Measurements from ENCODE around the gene STAT3. TPM values are rescaled to one million over a fixed set of nuclear protein-coding genes. Genes with fewer than 3 reads are reported as not detected.
"Not testable (repeated sequence)": the region's sequence is repeated elsewhere in the genome, so short reads cannot be mapped to it uniquely, and the experiment has no call there.

Gene STAT3
- total RNA-seq, 1 experiment from 2014 or later = 60.5 TPM

GRCh38 chr17:42304187-42305030, 83.8 kb downstream of the STAT3 start:
- TF ChIP-seq EZH2 (IDR thresholded peaks at IDR 0.05; ENCODE audit: borderline replicate concordance, low read depth, low read length, poor library complexity, severe bottlenecking) (no peak), CTCF (conservative IDR thresholded peaks at IDR 0.05; ENCODE audit: low read depth, low read length) (no peak)
- no TSS peak for BruUV-seq (replicated peaks)
- CTCF ChIA-PET = no interaction called here
- H3K4me3 ChIP-seq (ENCODE audit: low read depth, low read length, poor library complexity, severe bottlenecking) = no peak overlapping the region
- no peaks in the 10 kb centered on the region for H3K9me3 ChIP-seq (ENCODE audit: low read depth, low read length, poor library complexity, severe bottlenecking)
- no peak overlapping the region for H3K27ac ChIP-seq (ENCODE audit: low read depth, low read length, poor library complexity, severe bottlenecking)
- no peaks in the 10 kb centered on the region for H3K36me3 ChIP-seq (ENCODE audit: insufficient read depth, low read length, poor library complexity, severe bottlenecking)
- no peaks in the 10 kb centered on the region for H3K4me1 ChIP-seq (ENCODE audit: insufficient read depth, low read length, poor library complexity, severe bottlenecking)
- intact Hi-C loops (cut with micrococcal nuclease; ENCODE audit: unreplicated experiment) = no loop called here
- H3K27me3 ChIP-seq (replicated peaks; ENCODE audit: insufficient read depth, low read depth, low read length, poor library complexity) = no peaks in the 10 kb centered on the region
- POLR2A ChIA-PET (ENCODE audit: low non-redundant PET) = no interaction called here
- DNase-seq (ENCODE audit: low spot score) = no peak

GRCh38 chr17:42303694-42304093, 84.5 kb downstream of the STAT3 start:
- no peaks in the 10 kb centered on the region for H3K4me1 ChIP-seq (ENCODE audit: insufficient read depth, low read length, poor library complexity, severe bottlenecking)
- no peaks in the 10 kb centered on the region for H3K27me3 ChIP-seq (replicated peaks; ENCODE audit: insufficient read depth, low read depth, low read length, poor library complexity)
- no peak overlapping the region for H3K27ac ChIP-seq (ENCODE audit: low read depth, low read length, poor library complexity, severe bottlenecking)
- ChIA-PET CTCF (no interaction called here), POLR2A (ENCODE audit: low non-redundant PET) (no interaction called here)
- no peak for TF ChIP-seq EZH2 (IDR thresholded peaks at IDR 0.05; ENCODE audit: borderline replicate concordance, low read depth, low read length, poor library complexity, severe bottlenecking)
- no peak for TF ChIP-seq CTCF (conservative IDR thresholded peaks at IDR 0.05; ENCODE audit: low read depth, low read length)
- H3K36me3 ChIP-seq (ENCODE audit: insufficient read depth, low read length, poor library complexity, severe bottlenecking) = no peaks in the 10 kb centered on the region
- no peaks in the 10 kb centered on the region for H3K9me3 ChIP-seq (ENCODE audit: low read depth, low read length, poor library complexity, severe bottlenecking)
- H3K4me3 ChIP-seq (ENCODE audit: low read depth, low read length, poor library complexity, severe bottlenecking) = no peak overlapping the region
- BruUV-seq (replicated peaks) = no TSS peak
- no peak for DNase-seq (ENCODE audit: low spot score)
- intact Hi-C loops (cut with micrococcal nuclease; ENCODE audit: unreplicated experiment) = no loop called here

DNA sequence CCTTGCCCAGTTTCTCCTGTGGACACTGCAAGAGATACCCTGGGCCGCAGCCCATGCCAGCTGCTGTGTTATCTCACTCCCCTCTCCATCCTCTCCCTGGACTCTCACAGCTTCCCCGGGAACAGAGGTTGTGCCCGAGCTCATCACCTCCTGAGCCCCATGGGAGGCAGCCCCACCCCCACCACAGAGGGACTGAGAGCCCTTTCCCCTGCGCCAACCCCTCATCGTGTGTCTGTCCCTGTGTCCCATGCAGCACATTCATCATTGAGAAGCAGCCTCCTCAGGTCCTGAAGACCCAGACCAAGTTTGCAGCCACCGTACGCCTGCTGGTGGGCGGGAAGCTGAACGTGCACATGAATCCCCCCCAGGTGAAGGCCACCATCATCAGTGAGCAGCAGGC, 87.2 kb downstream of the STAT3 start:
- intact Hi-C loops (cut with micrococcal nuclease; ENCODE audit: unreplicated experiment) = no loop called here
- CTCF ChIA-PET = no interaction called here
- Histone ChIP-seq H3K9me3 (ENCODE audit: low read depth, low read length, poor library complexity, severe bottlenecking) (no peaks in the 10 kb centered on the region), H3K36me3 (ENCODE audit: insufficient read depth, low read length, poor library complexity, severe bottlenecking) (no peaks in the 10 kb centered on the region), H3K4me3 (ENCODE audit: low read depth, low read length, poor library complexity, severe bottlenecking) (no peak overlapping the region), H3K27ac (ENCODE audit: low read depth, low read length, poor library complexity, severe bottlenecking) (no peak overlapping the region), H3K4me1 (ENCODE audit: insufficient read depth, low read length, poor library complexity, severe bottlenecking) (no peaks in the 10 kb centered on the region), H3K27me3 (replicated peaks; ENCODE audit: insufficient read depth, low read depth, low read length, poor library complexity) (no peaks in the 10 kb centered on the region)
- DNase-seq (ENCODE audit: low spot score) = no peak
- no TSS peak for BruUV-seq (replicated peaks)
- POLR2A ChIA-PET (ENCODE audit: low non-redundant PET) = no interaction called here
- TF ChIP-seq CTCF (conservative IDR thresholded peaks at IDR 0.05; ENCODE audit: low read depth, low read length) (no peak), EZH2 (IDR thresholded peaks at IDR 0.05; ENCODE audit: borderline replicate concordance, low read depth, low read length, poor library complexity, severe bottlenecking) (no peak)

DNA sequence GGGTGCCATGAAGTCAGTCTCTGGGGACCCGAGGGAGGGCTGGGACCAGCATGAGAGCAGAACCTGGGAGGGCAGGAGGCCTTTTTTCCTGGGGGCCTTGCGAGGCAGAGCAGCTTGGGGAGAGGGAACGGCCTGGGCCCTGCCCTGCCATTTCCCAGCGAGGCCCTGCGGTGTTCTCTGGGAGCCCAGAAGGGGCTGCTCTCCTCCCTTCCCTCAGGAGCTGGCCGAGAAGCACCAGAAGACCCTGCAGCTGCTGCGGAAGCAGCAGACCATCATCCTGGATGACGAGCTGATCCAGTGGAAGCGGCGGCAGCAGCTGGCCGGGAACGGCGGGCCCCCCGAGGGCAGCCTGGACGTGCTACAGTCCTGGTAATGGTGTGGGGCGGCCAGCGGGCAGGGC, 88.3 kb downstream of the STAT3 start:
- CTCF ChIA-PET; H3K4me1 ChIP-seq (ENCODE audit: insufficient read depth, low read length, poor library complexity, severe bottlenecking); BruUV-seq (replicated peaks); intact Hi-C loops (cut with micrococcal nuclease; ENCODE audit: unreplicated experiment); H3K27me3 ChIP-seq (replicated peaks; ENCODE audit: insufficient read depth, low read depth, low read length, poor library complexity); DNase-seq (ENCODE audit: low spot score); POLR2A ChIA-PET (ENCODE audit: low non-redundant PET); H3K4me3 ChIP-seq (ENCODE audit: low read depth, low read length, poor library complexity, severe bottlenecking); H3K27ac ChIP-seq (ENCODE audit: low read depth, low read length, poor library complexity, severe bottlenecking); H3K9me3 ChIP-seq (ENCODE audit: low read depth, low read length, poor library complexity, severe bottlenecking); H3K36me3 ChIP-seq (ENCODE audit: insufficient read depth, low read length, poor library complexity, severe bottlenecking): not testable (repeated sequence)

DNA sequence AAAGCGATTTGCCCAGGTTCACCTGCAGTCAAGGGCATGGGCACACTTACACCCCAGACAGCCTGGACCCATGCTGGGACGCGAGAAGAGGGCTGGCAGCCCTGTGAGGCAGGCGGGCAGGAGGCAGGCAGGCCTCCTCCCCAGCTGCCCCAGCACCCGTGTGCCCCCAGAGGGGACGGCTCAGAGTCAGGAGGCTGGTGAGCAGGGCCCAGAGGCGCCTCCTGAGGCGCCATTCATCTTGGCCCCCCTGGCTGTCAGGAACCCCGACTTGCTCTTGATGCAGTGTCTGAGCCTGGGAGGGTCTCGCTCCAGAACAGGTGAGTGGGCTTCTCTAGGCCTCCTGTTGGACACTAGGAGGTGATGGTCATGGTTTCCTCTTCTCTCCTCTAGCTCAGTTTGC, 88.9 kb downstream of the STAT3 start:
- CTCF ChIA-PET; BruUV-seq (replicated peaks): not testable (repeated sequence)

More for the DNA sequence above, 88.9 kb downstream of the STAT3 start:
- DNase-seq (ENCODE audit: low spot score); H3K4me1 ChIP-seq (ENCODE audit: insufficient read depth, low read length, poor library complexity, severe bottlenecking); H3K36me3 ChIP-seq (ENCODE audit: insufficient read depth, low read length, poor library complexity, severe bottlenecking); H3K9me3 ChIP-seq (ENCODE audit: low read depth, low read length, poor library complexity, severe bottlenecking); intact Hi-C loops (cut with micrococcal nuclease; ENCODE audit: unreplicated experiment); H3K27ac ChIP-seq (ENCODE audit: low read depth, low read length, poor library complexity, severe bottlenecking); H3K27me3 ChIP-seq (replicated peaks; ENCODE audit: insufficient read depth, low read depth, low read length, poor library complexity); POLR2A ChIA-PET (ENCODE audit: low non-redundant PET); H3K4me3 ChIP-seq (ENCODE audit: low read depth, low read length, poor library complexity, severe bottlenecking): not testable (repeated sequence)

Data from A673 (cell line).